Pancreas (tissue), 10 donors: ENCODE data around the gene CRISPLD2. TPM values are rescaled to one million over a fixed set of nuclear protein-coding genes. Genes with fewer than 3 reads are reported as not detected.

Experiments
- ATAC-seq, 4 donors: fragments of 200-7000 bp; cut with Tn5 transposase; one replicate each; pipeline versions ENCODE4 v1.8.0 to v1.9.1; 2020; ENCODE audit warnings: mild to moderate bottlenecking in 4 of 4, moderate library complexity in 4 of 4
- DNase-seq, 6 donors: peaks; one replicate each; pipeline ENCODE4 v3.0.0-alpha.2; 2020
- FAIRE-seq: peaks from 2 replicates; lab custom pipeline; 2012; peaks lifted over from hg19 to GRCh38; lab: Jason Lieb, UNC
- H3K27ac ChIP-seq, 4 donors: fragments of 200-600 bp; sonication (generic); 1 replicate in 3 of 4; 2 replicates in 1 of 4; pipeline versions ENCODE4 v1.5.0 to v1.8.0; 2020
- H3K27me3 ChIP-seq, 4 donors: fragments of 200-600 bp; one replicate each; pipeline ENCODE4 v1.8.0; 2021
- H3K36me3 ChIP-seq, 3 donors: fragments of 200-600 bp; sonication (generic) in 1 of 3; one replicate each; pipeline versions ENCODE4 v1.5.0 to v1.8.0; 2020 to 2021
- H3K4me1 ChIP-seq, 3 donors: fragments of 200-600 bp; one replicate each; pipeline ENCODE4 v1.8.0; 2021
- H3K4me3 ChIP-seq, 4 donors: fragments of 200-600 bp; sonication (generic) in 2 of 4; one replicate each; pipeline versions ENCODE4 v1.5.0 to v1.8.0; 2020 to 2021
- H3K9me3 ChIP-seq, 4 donors: fragments of 200-600 bp; one replicate each; pipeline ENCODE4 v1.8.0; 2021
- CTCF ChIP-seq, 4 donors: fragments of 200-600 bp; sonication (generic) in 3 of 4; IDR thresholded peaks; one replicate each; pipeline versions ENCODE4 v1.5.0 to v1.8.0; 2021; ENCODE audit warnings: antibody characterized with exemption in 4 of 4
- WGBS, 2 donors: extraction: QIAGEN DNeasy Blood & Tissue Kit; methylation state at CpG; one replicate each; pipeline ENCODE4 v1.1.7; 2013; 5-methylcytosine and 5-hydroxymethylcytosine counted together
- intact Hi-C, 3 donors: fragments of 100-400 bp; cut with DNase I; formaldehyde crosslinking; loops; one replicate each; pipeline versions ENCODE4 v1.11.1 to v1.14.2; 2022
- polyA plus RNA-seq, 2 donors: library from polyadenylated mRNA; stranded (reverse); fragments of 200-250 nt; gene quantifications; one replicate each; pipeline ENCODE4 v1.2.3, GENCODE V29; 2013
- total RNA-seq, 6 donors: library from RNA; stranded (reverse); fragmentation: NEBNext Ultra II Directional in 4 of 6; extraction: Animal tissue kit (Norgen Biotek cat#: 25700) in 4 of 6; gene quantifications; one replicate each; pipeline versions ENCODE4 v1.2.1 to v1.2.4, GENCODE V29; 2021 to 2023
- donor health status: healthy with polysubstance abuse.
- donor health status: DM: no; HTN: no; CAD: no; lungs with moderate emphysema.
- donor health status: DM: no; HTN: no; CAD: no.
- donor health status: control.
- donor health status: control.
- donor health status: Bipolar disorder and iron deficiency.
- donor health status: DM: yes; HTN: yes; CAD: no.
- donor health status: DM: no; HTN: no; CAD: no.
- donor health status: DM: no; HTN: no; CAD: no.
- donor health status: DM: yes; HTN: yes; CAD: no.

CRISPLD2 gene
- total and polyA plus RNA-seq, 8 donors = 4.1 to 40.2 (median 14.1) TPM

- FAIRE-seq (no peak), DNase-seq (no peak), ATAC-seq (no peak)
- intact Hi-C loops = no loop called here
- Histone ChIP-seq H3K36me3 (peaks cover 0 to 50% (median 0%) of the 10 kb centered on the region in 3 donors), H3K9me3 (no peaks in the 10 kb centered on the region), H3K4me3 (no peak overlapping the region), H3K4me1 (no peaks in the 10 kb centered on the region), H3K27me3 (no peaks in the 10 kb centered on the region), H3K27ac (no peak overlapping the region)
- TF ChIP-seq CTCF (IDR thresholded peaks at IDR 0.05) = no peak
- 96% methylated on average over 18 of the region's 18 CpGs for WGBS, 2 donors
Measured at GRCh38 chr16:84778720-84779119, 41.1 kb upstream of the CRISPLD2 start.

GRCh38 chr16:84780063-84780462 lies 39.7 kb upstream of the CRISPLD2 start:
- Histone ChIP-seq H3K27ac (no peak overlapping the region), H3K27me3 (no peaks in the 10 kb centered on the region), H3K4me1 (no peaks in the 10 kb centered on the region), H3K36me3 (peaks cover 0 to 37% (median 0%) of the 10 kb centered on the region in 3 donors), H3K4me3 (no peak overlapping the region), H3K9me3 (no peaks in the 10 kb centered on the region)
- intact Hi-C loops = no loop called here
- 94 to 97% methylated on average over 11 of the region's 11 CpGs for WGBS, 2 donors
- no peak for ATAC-seq
- no peak for FAIRE-seq
- TF ChIP-seq CTCF (IDR thresholded peaks at IDR 0.05) = no peak
- DNase-seq = no peak

GRCh38 chr16:84780544-84781376 lies 39.0 kb upstream of the CRISPLD2 start:
- Histone ChIP-seq H3K27me3 (no peaks in the 10 kb centered on the region), H3K4me3 (no peak overlapping the region), H3K4me1 (peaks cover 3 to 5% (median 3%) of the 10 kb centered on the region in 3 donors), H3K27ac (no peak overlapping the region), H3K9me3 (no peaks in the 10 kb centered on the region), H3K36me3 (peaks cover 0 to 30% (median 0%) of the 10 kb centered on the region in 3 donors)
- intact Hi-C loops = no loop called here
- no peak for TF ChIP-seq CTCF (IDR thresholded peaks at IDR 0.05)
- FAIRE-seq = no peak
- DNase-seq = no peak
- ATAC-seq = no peak
- WGBS, 2 donors = 93 to 95% methylated on average over 12 of the region's 12 CpGs

GRCh38 chr16:84782846-84783245 lies 36.9 kb upstream of the CRISPLD2 start:
- H3K4me1 ChIP-seq = peaks cover 8 to 10% (median 8%) of the 10 kb centered on the region in 3 donors
- no peaks in the 10 kb centered on the region for H3K27me3 ChIP-seq
- no peaks in the 10 kb centered on the region for H3K9me3 ChIP-seq
- H3K4me3 ChIP-seq = no peak overlapping the region
- peaks cover 0 to 15% (median 0%) of the 10 kb centered on the region in 3 donors for H3K36me3 ChIP-seq
- 84 to 89% methylated on average over 2 of the region's 2 CpGs for WGBS, 2 donors
- ATAC-seq (no peak), FAIRE-seq (no peak), DNase-seq (no peak)
- intact Hi-C loops = no loop called here
- H3K27ac ChIP-seq = no peak overlapping the region
- TF ChIP-seq CTCF (IDR thresholded peaks at IDR 0.05) = no peak
